Measurements from ENCODE around the gene CXCL16. TPM values are rescaled to one million over a fixed set of nuclear protein-coding genes. Genes with fewer than 3 reads are reported as not detected.

Gene CXCL16
- total RNA-seq, 1 donor: 11.2 TPM

- no peak overlapping the region for H3K27ac ChIP-seq (ENCODE audit: low read depth, low read length)
- H3K36me3 ChIP-seq (ENCODE audit: insufficient read depth, low read length): no peaks in the 10 kb centered on the region
- no peaks in the 10 kb centered on the region for H4K20me1 ChIP-seq (ENCODE audit: insufficient read depth, low read length)
- peaks cover 5% of the 10 kb centered on the region for H3K4me1 ChIP-seq (ENCODE audit: insufficient read depth, low read length)
- peak overlapping the region; percentile 45 for H3K4me2 ChIP-seq (ENCODE audit: insufficient read depth, low read length)
- H3K27me3 ChIP-seq (ENCODE audit: insufficient read depth, low read length): no peaks in the 10 kb centered on the region
- H3K79me2 ChIP-seq (ENCODE audit: insufficient read depth, low read length): no peaks in the 10 kb centered on the region
- H2AFZ ChIP-seq (ENCODE audit: low read length): no peak overlapping the region
- no peak overlapping the region for H3K4me3 ChIP-seq (ENCODE audit: insufficient read depth, low read length)
- DNase-seq (ENCODE audit: insufficient read length, low spot score, missing footprints): peak; percentile 85
- no peaks in the 10 kb centered on the region for H3K9me3 ChIP-seq (ENCODE audit: low read depth, low read length)
- no peak for TF ChIP-seq CTCF (IDR thresholded peaks at IDR 0.05; ENCODE audit: extremely low read depth, low read depth, low read length)
These were observed 29.9 kb upstream of the CXCL16 start for GRCh38 chr17:4769628-4770027.

GRCh38 chr17:4768298-4768697, 28.6 kb upstream of the CXCL16 start:
- H2AFZ ChIP-seq (ENCODE audit: low read length): no peak overlapping the region
- H3K9me3 ChIP-seq (ENCODE audit: low read depth, low read length): no peaks in the 10 kb centered on the region
- H3K27ac ChIP-seq (ENCODE audit: low read depth, low read length): no peak overlapping the region
- peaks cover 5% of the 10 kb centered on the region for H3K4me1 ChIP-seq (ENCODE audit: insufficient read depth, low read length)
- H3K27me3 ChIP-seq (ENCODE audit: insufficient read depth, low read length): no peaks in the 10 kb centered on the region
- no peak for DNase-seq (ENCODE audit: insufficient read length, low spot score, missing footprints)
- H3K4me2 ChIP-seq (ENCODE audit: insufficient read depth, low read length): no peak overlapping the region
- H3K79me2 ChIP-seq (ENCODE audit: insufficient read depth, low read length): no peaks in the 10 kb centered on the region
- TF ChIP-seq CTCF (IDR thresholded peaks at IDR 0.05; ENCODE audit: extremely low read depth, low read depth, low read length): no peak
- no peaks in the 10 kb centered on the region for H4K20me1 ChIP-seq (ENCODE audit: insufficient read depth, low read length)
- H3K36me3 ChIP-seq (ENCODE audit: insufficient read depth, low read length): no peaks in the 10 kb centered on the region
- H3K4me3 ChIP-seq (ENCODE audit: insufficient read depth, low read length): no peak overlapping the region

GRCh38 chr17:4766723-4767122, 27.0 kb upstream of the CXCL16 start:
- Histone ChIP-seq H3K4me1 (ENCODE audit: insufficient read depth, low read length) (peaks cover 5% of the 10 kb centered on the region), H4K20me1 (ENCODE audit: insufficient read depth, low read length) (no peaks in the 10 kb centered on the region), H3K79me2 (ENCODE audit: insufficient read depth, low read length) (no peaks in the 10 kb centered on the region), H3K27ac (ENCODE audit: low read depth, low read length) (peak overlapping the region; percentile 34), H3K9me3 (ENCODE audit: low read depth, low read length) (no peaks in the 10 kb centered on the region), H2AFZ (ENCODE audit: low read length) (no peak overlapping the region), H3K4me3 (ENCODE audit: insufficient read depth, low read length) (no peak overlapping the region), H3K4me2 (ENCODE audit: insufficient read depth, low read length) (peak overlapping the region; percentile 0), H3K36me3 (ENCODE audit: insufficient read depth, low read length) (no peaks in the 10 kb centered on the region), H3K27me3 (ENCODE audit: insufficient read depth, low read length) (no peaks in the 10 kb centered on the region)
- no peak for DNase-seq (ENCODE audit: insufficient read length, low spot score, missing footprints)
- no peak for TF ChIP-seq CTCF (IDR thresholded peaks at IDR 0.05; ENCODE audit: extremely low read depth, low read depth, low read length)

GRCh38 chr17:4766201-4766600, 26.5 kb upstream of the CXCL16 start:
- H4K20me1 ChIP-seq (ENCODE audit: insufficient read depth, low read length): no peaks in the 10 kb centered on the region
- peak; percentile 69 for DNase-seq (ENCODE audit: insufficient read length, low spot score, missing footprints)

More at GRCh38 chr17:4766201-4766600, 26.5 kb upstream of the CXCL16 start:
- Histone ChIP-seq H3K27me3 (ENCODE audit: insufficient read depth, low read length) (no peaks in the 10 kb centered on the region), H3K36me3 (ENCODE audit: insufficient read depth, low read length) (no peaks in the 10 kb centered on the region), H3K27ac (ENCODE audit: low read depth, low read length) (peak overlapping the region; percentile 39), H3K9me3 (ENCODE audit: low read depth, low read length) (no peaks in the 10 kb centered on the region), H3K79me2 (ENCODE audit: insufficient read depth, low read length) (no peaks in the 10 kb centered on the region), H2AFZ (ENCODE audit: low read length) (no peak overlapping the region), H3K4me2 (ENCODE audit: insufficient read depth, low read length) (peak overlapping the region; percentile 0), H3K4me3 (ENCODE audit: insufficient read depth, low read length) (no peak overlapping the region), H3K4me1 (ENCODE audit: insufficient read depth, low read length) (peaks cover 5% of the 10 kb centered on the region)
- no peak for TF ChIP-seq CTCF (IDR thresholded peaks at IDR 0.05; ENCODE audit: extremely low read depth, low read depth, low read length)

Data from osteoblast (primary cell).